PFSK-1 (cell line): ENCODE data around the gene AGPAT3. TPM values are rescaled to one million over a fixed set of nuclear protein-coding genes. Genes with fewer than 3 reads are reported as not detected.

Experiments used
- FOXP2 ChIP-seq: optimal IDR thresholded peaks from 2 replicates; pipeline ENCODE3; 2011; ENCODE audit warnings: borderline replicate concordance, control low read depth, inconsistent platforms; ENCODE audit not compliant: insufficient read depth; ENCODE audit errors: extremely low read length, extremely low read depth
- POLR2AphosphoS5 ChIP-seq: IDR thresholded peaks from 2 replicates; pipeline ENCODE4 v1.6.1; 2012; ENCODE audit warnings: low read depth, mild to moderate bottlenecking, control low read depth, low read length, moderate library complexity
- REST ChIP-seq, 2 experiments: IDR thresholded peaks; 2 replicates each; pipeline versions ENCODE4 v1.6.1 to v1.8.0; 2011 to 2012; ENCODE audit warnings: low read depth in 2 of 2, low read length in 2 of 2, control low read depth in 1 of 2, inconsistent platforms in 1 of 2, mild to moderate bottlenecking in 1 of 2, moderate library complexity in 1 of 2; ENCODE audit not compliant: insufficient read depth in 1 of 2
- SIN3A ChIP-seq: IDR thresholded peaks from 2 replicates; pipeline ENCODE4 v1.6.1; 2012; ENCODE audit warnings: mild to moderate bottlenecking, low read length, moderate library complexity, borderline replicate concordance; ENCODE audit not compliant: insufficient read depth
- TAF1 ChIP-seq: IDR thresholded peaks from 2 replicates; pipeline ENCODE4 v1.6.1; 2012; ENCODE audit warnings: low read length, control low read depth, borderline replicate concordance; ENCODE audit not compliant: insufficient read depth
- polyA plus RNA-seq: library from polyadenylated mRNA; unstranded; fragments of >200 nt; gene quantifications from one replicate; pipeline ENCODE4 v1.2.1, GENCODE V29; 2012; ENCODE audit warnings: low read depth, missing spikeins; ENCODE audit not compliant: insufficient read length

AGPAT3 gene
- 59.4 TPM for polyA plus RNA-seq

- no peak for TF ChIP-seq SIN3A
- TF ChIP-seq POLR2AphosphoS5: no peak
- TF ChIP-seq REST (IDR thresholded peaks at IDR 0.05; ENCODE audit: insufficient read depth in 1 of 2, low read depth in 2 of 2, low read length in 2 of 2): no peak
- no peak for TF ChIP-seq TAF1
- TF ChIP-seq FOXP2: no peak
These were observed at the start of gene AGPAT3 for GRCh38 chr21:43864962-43865539. Gene AGPAT3, plus strand, starts transcription at chr21:43865223. Its CDS starts 94,459 bp downstream, at chr21:43959682.

DNA sequence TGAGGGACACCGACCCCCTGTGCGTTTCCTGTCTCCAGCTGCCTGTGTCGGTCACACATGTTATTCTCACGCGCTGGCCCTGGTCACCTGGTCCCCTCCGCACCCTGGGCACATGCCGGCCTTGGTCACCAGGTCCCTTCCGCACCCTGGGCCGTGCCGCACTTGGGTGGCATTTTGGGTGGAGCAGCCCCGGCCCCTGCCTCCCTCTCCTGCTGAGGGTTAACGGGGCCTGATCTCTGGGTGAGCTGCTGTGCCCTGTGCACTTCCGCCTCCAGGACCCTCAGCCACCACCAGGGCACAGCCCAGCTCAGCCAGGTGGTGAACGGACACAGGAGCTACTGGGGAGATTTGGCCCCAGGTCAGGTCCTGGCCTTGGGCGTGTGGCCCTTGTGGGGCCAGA lies 49.0 kb upstream of the AGPAT3 start:
- no peak for TF ChIP-seq REST (IDR thresholded peaks at IDR 0.05; ENCODE audit: insufficient read depth in 1 of 2, low read depth in 2 of 2, low read length in 2 of 2)
- TF ChIP-seq FOXP2: no peak
- TF ChIP-seq TAF1: no peak
- no peak for TF ChIP-seq SIN3A
- no peak for TF ChIP-seq POLR2AphosphoS5

DNA sequence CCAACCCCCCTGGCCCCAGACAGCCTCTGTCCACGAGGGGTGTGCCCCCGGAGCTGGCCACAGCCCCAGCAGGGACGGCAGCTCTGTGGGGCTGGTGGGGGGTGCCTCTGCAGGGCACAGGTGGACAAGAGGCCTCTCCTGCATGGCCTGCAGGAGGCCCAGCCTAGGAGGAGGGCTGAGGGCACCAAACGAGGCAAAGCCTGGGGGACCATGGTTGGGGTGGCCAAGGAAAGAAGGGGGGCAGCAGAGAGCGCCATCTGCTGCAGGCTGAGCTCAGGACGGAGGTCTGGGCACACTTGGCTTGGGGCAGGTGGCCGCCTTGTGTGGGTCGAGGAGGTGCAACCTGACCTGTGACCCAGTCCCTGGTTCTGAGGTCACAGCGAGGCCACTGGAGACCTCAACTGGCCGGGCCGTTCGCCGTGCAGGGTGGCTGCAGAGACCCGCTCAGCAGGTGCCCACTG lies 48.4 kb upstream of the AGPAT3 start:
- no peak for TF ChIP-seq SIN3A
- TF ChIP-seq TAF1: no peak
- no peak for TF ChIP-seq POLR2AphosphoS5
- TF ChIP-seq FOXP2: no peak
- TF ChIP-seq REST (IDR thresholded peaks at IDR 0.05; ENCODE audit: insufficient read depth in 1 of 2, low read depth in 2 of 2, low read length in 2 of 2): no peak

DNA sequence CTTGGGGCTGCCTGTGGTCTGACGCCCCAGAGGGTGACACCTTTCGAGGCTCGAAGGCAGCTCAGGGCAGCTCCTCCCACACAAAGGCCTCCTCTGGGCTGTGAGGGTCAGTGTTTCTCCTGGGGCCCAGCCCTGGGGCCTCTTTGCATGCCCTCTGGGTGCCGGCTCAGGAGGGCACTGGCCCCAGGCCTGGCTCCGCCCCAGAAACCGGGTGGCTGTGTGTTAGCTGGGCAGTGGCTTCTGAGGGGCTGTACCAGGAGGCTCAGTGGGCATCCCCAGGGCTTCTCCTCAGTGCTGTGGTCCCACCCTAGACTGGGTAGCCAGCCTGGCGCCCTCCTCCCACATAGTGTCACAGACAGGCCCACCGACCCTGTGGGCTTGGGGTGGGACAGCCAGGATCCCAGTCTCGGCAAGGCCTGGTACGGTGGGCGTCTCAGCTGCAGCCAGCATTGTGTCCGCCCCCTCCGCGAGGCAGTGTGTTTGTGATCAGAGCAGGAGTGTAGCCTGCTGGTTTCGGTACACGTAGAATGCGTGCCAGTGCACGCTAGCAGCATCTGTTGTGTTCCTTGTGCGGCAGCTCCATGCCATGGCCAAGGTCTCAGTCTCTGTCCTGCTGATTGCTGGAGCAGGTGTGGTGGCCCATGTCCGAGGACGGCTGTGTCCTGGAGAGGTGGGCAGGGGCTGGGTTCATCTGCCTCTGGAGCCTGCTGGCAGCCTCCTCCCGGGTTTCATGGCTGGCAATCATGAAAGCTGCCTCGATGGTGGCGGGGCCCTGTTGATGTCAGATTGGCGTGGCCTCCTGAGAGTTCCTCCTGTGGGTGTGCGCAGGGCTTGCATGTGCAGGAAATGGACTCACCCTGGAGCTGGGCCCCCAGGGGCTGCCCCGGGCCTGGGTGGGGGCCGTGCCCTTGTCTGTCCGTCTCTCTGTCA lies 47.6 kb upstream of the AGPAT3 start:
- no peak for TF ChIP-seq TAF1
- no peak for TF ChIP-seq SIN3A
- no peak for TF ChIP-seq POLR2AphosphoS5
- no peak for TF ChIP-seq FOXP2
- TF ChIP-seq REST (IDR thresholded peaks at IDR 0.05; ENCODE audit: insufficient read depth in 1 of 2, low read depth in 2 of 2, low read length in 2 of 2): no peak
